ENCODE measurements around the gene AHDC1.
"Not testable (repeated sequence)": the region's sequence is repeated elsewhere in the genome, so short reads cannot be mapped to it uniquely, and the experiment has no call there.

DNA sequence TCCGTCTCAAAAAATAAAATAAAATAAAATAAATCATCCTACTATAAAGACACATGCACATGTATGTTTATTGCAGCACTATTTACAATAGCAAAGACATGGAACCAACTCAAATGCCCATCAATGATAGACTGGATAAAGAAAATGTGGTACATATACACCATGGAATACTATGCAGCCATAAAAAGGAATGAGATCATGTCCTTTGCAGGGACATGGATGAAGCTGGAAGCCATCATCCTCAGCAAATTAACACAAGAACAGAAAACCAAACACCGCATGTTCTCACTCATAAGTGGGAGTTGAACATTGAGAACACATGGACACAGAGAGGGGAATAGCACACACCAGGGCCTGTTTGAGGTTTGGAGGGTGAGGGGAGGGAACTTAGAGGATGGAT is 102.8 kb downstream of the AHDC1 start:
- TF ChIP-seq, protein P1, sequence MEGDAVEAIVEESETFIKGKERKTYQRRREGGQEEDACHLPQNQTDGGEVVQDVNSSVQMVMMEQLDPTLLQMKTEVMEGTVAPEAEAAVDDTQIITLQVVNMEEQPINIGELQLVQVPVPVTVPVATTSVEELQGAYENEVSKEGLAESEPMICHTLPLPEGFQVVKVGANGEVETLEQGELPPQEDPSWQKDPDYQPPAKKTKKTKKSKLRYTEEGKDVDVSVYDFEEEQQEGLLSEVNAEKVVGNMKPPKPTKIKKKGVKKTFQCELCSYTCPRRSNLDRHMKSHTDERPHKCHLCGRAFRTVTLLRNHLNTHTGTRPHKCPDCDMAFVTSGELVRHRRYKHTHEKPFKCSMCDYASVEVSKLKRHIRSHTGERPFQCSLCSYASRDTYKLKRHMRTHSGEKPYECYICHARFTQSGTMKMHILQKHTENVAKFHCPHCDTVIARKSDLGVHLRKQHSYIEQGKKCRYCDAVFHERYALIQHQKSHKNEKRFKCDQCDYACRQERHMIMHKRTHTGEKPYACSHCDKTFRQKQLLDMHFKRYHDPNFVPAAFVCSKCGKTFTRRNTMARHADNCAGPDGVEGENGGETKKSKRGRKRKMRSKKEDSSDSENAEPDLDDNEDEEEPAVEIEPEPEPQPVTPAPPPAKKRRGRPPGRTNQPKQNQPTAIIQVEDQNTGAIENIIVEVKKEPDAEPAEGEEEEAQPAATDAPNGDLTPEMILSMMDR (IDR thresholded peaks at IDR 0.05), result not testable (repeated sequence)
- not testable (repeated sequence) for TF ChIP-seq POLR2A (IDR thresholded peaks at IDR 0.05; ENCODE audit: low read depth)

Data from esophagus muscularis mucosa (tissue), 3 donors.